ENCODE data around the gene HNF1B.

DNA sequence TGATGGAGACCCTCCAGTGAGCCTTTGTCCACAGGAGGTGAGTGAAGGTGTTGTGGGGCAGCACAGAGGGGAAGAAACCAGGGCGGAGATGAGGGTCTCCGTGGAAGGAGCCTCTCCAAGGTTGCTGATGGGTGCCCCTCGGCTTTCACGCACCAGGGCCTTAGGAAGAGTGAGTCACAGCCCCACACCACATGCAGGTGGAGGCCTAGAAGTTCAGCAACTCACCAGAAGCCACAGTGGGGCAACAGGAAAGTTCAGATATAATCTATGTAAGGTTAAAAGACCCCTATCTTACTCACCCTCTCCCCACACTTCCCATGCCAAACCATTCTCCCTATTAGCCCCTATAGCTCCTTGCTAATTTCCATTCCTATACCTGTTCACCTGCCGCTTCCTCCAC, 9.5 kb upstream of the HNF1B start:
- TF ChIP-seq, protein P1, sequence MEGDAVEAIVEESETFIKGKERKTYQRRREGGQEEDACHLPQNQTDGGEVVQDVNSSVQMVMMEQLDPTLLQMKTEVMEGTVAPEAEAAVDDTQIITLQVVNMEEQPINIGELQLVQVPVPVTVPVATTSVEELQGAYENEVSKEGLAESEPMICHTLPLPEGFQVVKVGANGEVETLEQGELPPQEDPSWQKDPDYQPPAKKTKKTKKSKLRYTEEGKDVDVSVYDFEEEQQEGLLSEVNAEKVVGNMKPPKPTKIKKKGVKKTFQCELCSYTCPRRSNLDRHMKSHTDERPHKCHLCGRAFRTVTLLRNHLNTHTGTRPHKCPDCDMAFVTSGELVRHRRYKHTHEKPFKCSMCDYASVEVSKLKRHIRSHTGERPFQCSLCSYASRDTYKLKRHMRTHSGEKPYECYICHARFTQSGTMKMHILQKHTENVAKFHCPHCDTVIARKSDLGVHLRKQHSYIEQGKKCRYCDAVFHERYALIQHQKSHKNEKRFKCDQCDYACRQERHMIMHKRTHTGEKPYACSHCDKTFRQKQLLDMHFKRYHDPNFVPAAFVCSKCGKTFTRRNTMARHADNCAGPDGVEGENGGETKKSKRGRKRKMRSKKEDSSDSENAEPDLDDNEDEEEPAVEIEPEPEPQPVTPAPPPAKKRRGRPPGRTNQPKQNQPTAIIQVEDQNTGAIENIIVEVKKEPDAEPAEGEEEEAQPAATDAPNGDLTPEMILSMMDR (conservative IDR thresholded peaks at IDR 0.05; ENCODE audit: low read depth, low read length), result no peak
- TF ChIP-seq EZH2phosphoT487 (IDR thresholded peaks at IDR 0.05; ENCODE audit: borderline replicate concordance, low read length) (no peak), EZH2 (IDR thresholded peaks at IDR 0.05; ENCODE audit: low read length, unreplicated experiment) (no peak)

Measured in PC-3 (cell line).